Spleen (tissue), 7 donors: ENCODE measurements around the gene PRRG1.

Experiments
- POLR2A ChIP-seq, 3 donors: fragments of 450-650 bp; IDR thresholded peaks; one replicate each; pipeline ENCODE4 v1.5.1; 2017; ENCODE audit warnings: antibody characterized with exemption in 3 of 3, mild to moderate bottlenecking in 1 of 3
- POLR2AphosphoS5 ChIP-seq, 3 donors: sonication (generic); formaldehyde crosslinking; IDR thresholded peaks; one replicate each; pipeline ENCODE4 v1.5.1; 2017; ENCODE audit warnings: antibody characterized with exemption in 3 of 3
- TF ChIP-seq, protein P1 (sequence below), 11 experiments: fragments of 200-600 bp in 7 of 11; fragments of 450-650 bp in 4 of 11; sonication (generic) in 4 of 11; IDR thresholded peaks in 8 of 11; conservative IDR thresholded peaks in 3 of 11; 1 replicate in 7 of 11; 2 replicates in 4 of 11; pipeline versions ENCODE4 v1.4.0 to v1.8.0; 2016 to 2021; ENCODE audit warnings: antibody characterized with exemption in 11 of 11, inconsistent platforms in 4 of 11, mild to moderate bottlenecking in 1 of 11
- donor health status: DM: no; HTN: no; CAD: no; lungs with moderate emphysema.
- donor health status: DM: no; HTN: no; CAD: no.
- donor health status: DM: no; HTN: no; CAD: no.

GRCh38 chrX:37407736-37408135, 58.6 kb downstream of the PRRG1 start:
- TF ChIP-seq, protein P1, sequence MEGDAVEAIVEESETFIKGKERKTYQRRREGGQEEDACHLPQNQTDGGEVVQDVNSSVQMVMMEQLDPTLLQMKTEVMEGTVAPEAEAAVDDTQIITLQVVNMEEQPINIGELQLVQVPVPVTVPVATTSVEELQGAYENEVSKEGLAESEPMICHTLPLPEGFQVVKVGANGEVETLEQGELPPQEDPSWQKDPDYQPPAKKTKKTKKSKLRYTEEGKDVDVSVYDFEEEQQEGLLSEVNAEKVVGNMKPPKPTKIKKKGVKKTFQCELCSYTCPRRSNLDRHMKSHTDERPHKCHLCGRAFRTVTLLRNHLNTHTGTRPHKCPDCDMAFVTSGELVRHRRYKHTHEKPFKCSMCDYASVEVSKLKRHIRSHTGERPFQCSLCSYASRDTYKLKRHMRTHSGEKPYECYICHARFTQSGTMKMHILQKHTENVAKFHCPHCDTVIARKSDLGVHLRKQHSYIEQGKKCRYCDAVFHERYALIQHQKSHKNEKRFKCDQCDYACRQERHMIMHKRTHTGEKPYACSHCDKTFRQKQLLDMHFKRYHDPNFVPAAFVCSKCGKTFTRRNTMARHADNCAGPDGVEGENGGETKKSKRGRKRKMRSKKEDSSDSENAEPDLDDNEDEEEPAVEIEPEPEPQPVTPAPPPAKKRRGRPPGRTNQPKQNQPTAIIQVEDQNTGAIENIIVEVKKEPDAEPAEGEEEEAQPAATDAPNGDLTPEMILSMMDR (IDR thresholded peaks at IDR 0.05 in 8 of 11, conservative IDR thresholded peaks at IDR 0.05 in 3 of 11): no peak
- TF ChIP-seq POLR2A (IDR thresholded peaks at IDR 0.05): no peak
- TF ChIP-seq POLR2AphosphoS5 (IDR thresholded peaks at IDR 0.05): no peak
